VCaP (cell line): ENCODE data around the gene TUBA4A.

Source experiments
- H3K27ac ChIP-seq: fragments of 450-650 bp; 2 replicates; pipeline ENCODE4 v1.5.1; 2017
- CTCF ChIP-seq: fragments of 450-650 bp; conservative IDR thresholded peaks from 2 replicates; pipeline ENCODE4 v1.5.1; 2017; ENCODE audit warnings: mild to moderate bottlenecking, moderate library complexity

TUBA4A gene

GRCh38 chr2:219285373-219285735 lies 31.6 kb upstream of the TUBA4A start:
- no peak overlapping the region for H3K27ac ChIP-seq
- TF ChIP-seq CTCF: no peak

- TF ChIP-seq CTCF: no peak
- H3K27ac ChIP-seq: no peak overlapping the region
Measured at GRCh38 chr2:219284501-219285372, 31.0 kb upstream of the TUBA4A start.

- H3K27ac ChIP-seq: no peak overlapping the region
- TF ChIP-seq CTCF: no peak
Measured at GRCh38 chr2:219282943-219283581, 29.3 kb upstream of the TUBA4A start.

GRCh38 chr2:219282375-219282774 lies 28.7 kb upstream of the TUBA4A start:
- no peak for TF ChIP-seq CTCF
- no peak overlapping the region for H3K27ac ChIP-seq

- no peak overlapping the region; the same call in 1 of the 2 replicates for H3K27ac ChIP-seq
- no peak for TF ChIP-seq CTCF
Measured at GRCh38 chr2:219281588-219281987, 27.9 kb upstream of the TUBA4A start.

GRCh38 chr2:219280651-219281050 lies 26.9 kb upstream of the TUBA4A start:
- H3K27ac ChIP-seq: peak overlapping the region; percentile 87; the same call in 1 of the 2 replicates
- no peak for TF ChIP-seq CTCF

GRCh38 chr2:219279916-219280516 lies 26.3 kb upstream of the TUBA4A start:
- TF ChIP-seq CTCF: no peak
- H3K27ac ChIP-seq: peak overlapping the region; percentile 87
